GM12801 (cell line): Measurements from ENCODE around the gene SYTL1.

Experiments used
- TF ChIP-seq, protein P1 (sequence below): IDR thresholded peaks from one replicate; pipeline ENCODE4 v1.5.1; 2011; ENCODE audit warnings: control low read depth; ENCODE audit not compliant: insufficient read length; ENCODE audit errors: extremely low read depth

Gene SYTL1

GRCh38 chr1:27349784-27350662 is 8.2 kb downstream of the SYTL1 start:
- TF ChIP-seq, protein P1, sequence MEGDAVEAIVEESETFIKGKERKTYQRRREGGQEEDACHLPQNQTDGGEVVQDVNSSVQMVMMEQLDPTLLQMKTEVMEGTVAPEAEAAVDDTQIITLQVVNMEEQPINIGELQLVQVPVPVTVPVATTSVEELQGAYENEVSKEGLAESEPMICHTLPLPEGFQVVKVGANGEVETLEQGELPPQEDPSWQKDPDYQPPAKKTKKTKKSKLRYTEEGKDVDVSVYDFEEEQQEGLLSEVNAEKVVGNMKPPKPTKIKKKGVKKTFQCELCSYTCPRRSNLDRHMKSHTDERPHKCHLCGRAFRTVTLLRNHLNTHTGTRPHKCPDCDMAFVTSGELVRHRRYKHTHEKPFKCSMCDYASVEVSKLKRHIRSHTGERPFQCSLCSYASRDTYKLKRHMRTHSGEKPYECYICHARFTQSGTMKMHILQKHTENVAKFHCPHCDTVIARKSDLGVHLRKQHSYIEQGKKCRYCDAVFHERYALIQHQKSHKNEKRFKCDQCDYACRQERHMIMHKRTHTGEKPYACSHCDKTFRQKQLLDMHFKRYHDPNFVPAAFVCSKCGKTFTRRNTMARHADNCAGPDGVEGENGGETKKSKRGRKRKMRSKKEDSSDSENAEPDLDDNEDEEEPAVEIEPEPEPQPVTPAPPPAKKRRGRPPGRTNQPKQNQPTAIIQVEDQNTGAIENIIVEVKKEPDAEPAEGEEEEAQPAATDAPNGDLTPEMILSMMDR: no peak

GRCh38 chr1:27350663-27351540 is 9.1 kb downstream of the SYTL1 start:
- TF ChIP-seq, protein P1: no peak

DNA sequence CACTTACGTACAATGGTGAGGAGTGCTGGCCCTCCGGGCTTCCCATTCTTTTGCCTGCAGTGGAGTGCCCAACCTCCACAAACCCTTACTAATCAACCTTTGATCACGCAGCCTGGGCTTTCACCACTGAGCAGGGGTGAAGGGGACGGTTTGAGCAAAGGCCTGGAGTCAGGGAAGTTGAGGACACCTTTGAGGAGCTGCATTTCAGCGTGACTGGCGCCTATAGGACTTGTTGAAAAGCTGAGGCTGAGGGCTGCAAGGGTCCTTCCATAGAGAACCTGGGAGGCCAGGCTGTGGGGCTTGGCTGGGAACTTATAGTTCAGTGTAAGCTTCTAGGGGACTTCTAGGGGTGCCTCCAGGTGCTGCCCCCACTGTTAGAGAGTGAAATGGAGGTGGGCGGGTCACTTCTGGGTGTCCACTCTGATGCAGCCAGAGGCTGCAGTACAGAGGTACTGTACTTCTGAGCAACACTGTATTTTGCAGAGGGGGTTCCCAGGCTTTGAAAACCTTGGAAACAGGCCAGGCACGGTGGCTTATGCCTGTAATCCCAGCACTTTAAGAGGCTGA is 9.8 kb downstream of the SYTL1 start:
- TF ChIP-seq, protein P1: no peak

GRCh38 chr1:27353166-27353565 is 11.3 kb downstream of the SYTL1 start:
- TF ChIP-seq, protein P1: no peak

DNA sequence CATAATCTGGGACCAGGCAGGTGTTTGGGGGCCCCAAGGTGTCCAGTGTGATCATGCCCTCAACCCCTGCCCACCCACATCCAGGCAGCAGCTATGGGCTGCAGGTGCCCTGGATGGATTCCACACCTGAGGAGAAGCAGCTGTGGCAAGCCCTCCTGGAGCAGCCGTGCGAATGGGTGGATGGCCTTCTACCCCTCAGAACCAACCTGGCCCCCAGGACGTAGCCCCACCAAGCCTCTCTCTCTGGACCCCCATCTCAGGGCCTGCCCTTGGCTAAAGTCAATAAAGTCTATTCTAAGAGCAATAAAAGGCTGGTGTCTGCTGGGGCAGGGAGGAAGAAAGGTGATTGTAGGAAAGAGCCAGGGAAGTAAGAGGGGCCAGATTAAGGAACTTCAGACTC is 11.8 kb downstream of the SYTL1 start:
- TF ChIP-seq, protein P1: no peak

GRCh38 chr1:27355683-27356082 is 13.9 kb downstream of the SYTL1 start:
- TF ChIP-seq, protein P1: no peak

- TF ChIP-seq, protein P1: no peak
Measured at GRCh38 chr1:27356277-27356618, 14.4 kb downstream of the SYTL1 start.
